GM19035 (cell line): ENCODE results near the gene COPS3.

Source experiments
- ATAC-seq: cut with Tn5 transposase; IDR thresholded peaks from one replicate; pipeline ENCODE4 v1.9.1; 2021; ENCODE audit not compliant: unreplicated experiment

COPS3 gene

DNA sequence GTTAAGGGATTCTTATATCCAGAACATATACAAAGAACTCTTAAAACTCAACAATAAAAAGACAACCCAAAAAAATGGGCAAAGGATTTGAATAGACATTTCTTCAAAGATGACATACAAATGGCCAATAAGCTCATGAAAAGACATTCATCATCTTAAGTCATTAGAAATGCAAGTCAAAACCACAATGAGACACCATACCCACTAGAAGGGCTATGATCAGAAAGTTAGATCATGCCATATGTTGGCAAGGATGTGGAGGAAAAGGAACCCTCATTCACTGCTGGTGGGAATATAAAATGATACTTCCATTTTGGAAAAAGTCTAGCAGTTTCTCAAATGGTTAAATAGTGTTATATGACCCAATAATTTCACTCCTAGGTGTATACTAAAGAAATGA, 84.3 kb downstream of the COPS3 start:
- ATAC-seq, result no peak
